ENCODE results near the gene TMEM236. TPM values are rescaled to one million over a fixed set of nuclear protein-coding genes. Genes with fewer than 3 reads are reported as not detected.

The TMEM236 gene
- total RNA-seq, 1 donor from 2014 or later, result 0.64 TPM

- no peak for DNase-seq (ENCODE audit: low read depth in 2 of 2)
Observed at GRCh38 chr10:17819836-17820235, 67.8 kb downstream of the TMEM236 start.

GRCh38 chr10:17820943-17821342 is 68.9 kb downstream of the TMEM236 start:
- no peak for DNase-seq (ENCODE audit: low read depth in 2 of 2)

GRCh38 chr10:17821893-17822292 is 69.9 kb downstream of the TMEM236 start:
- no peak for DNase-seq (ENCODE audit: low read depth in 2 of 2)

- DNase-seq (ENCODE audit: low read depth in 2 of 2), result no peak
Observed at GRCh38 chr10:17831341-17831740, 79.3 kb downstream of the TMEM236 start.

GRCh38 chr10:17831896-17832295 is 79.9 kb downstream of the TMEM236 start:
- no peak for DNase-seq (ENCODE audit: low read depth in 2 of 2)

GRCh38 chr10:17833656-17834055 is 81.7 kb downstream of the TMEM236 start:
- no peak for DNase-seq (ENCODE audit: low read depth in 2 of 2)

GRCh38 chr10:17835688-17836087 is 83.7 kb downstream of the TMEM236 start:
- peak in 1 of 2 donors; percentile 29 for DNase-seq (ENCODE audit: low read depth in 2 of 2)

- DNase-seq (ENCODE audit: low read depth in 2 of 2), result peak in 1 of 2 donors; percentile 85
Observed at GRCh38 chr10:17836942-17837341, 84.9 kb downstream of the TMEM236 start.

- DNase-seq (ENCODE audit: low read depth in 2 of 2), result peak in 1 of 2 donors; percentile 12
Observed at GRCh38 chr10:17838080-17838648, 86.2 kb downstream of the TMEM236 start.

- DNase-seq (ENCODE audit: low read depth in 2 of 2), result no peak
Observed at GRCh38 chr10:17841050-17841449, 89.0 kb downstream of the TMEM236 start.

GRCh38 chr10:17842641-17843040 is 90.6 kb downstream of the TMEM236 start:
- no peak for DNase-seq (ENCODE audit: low read depth in 2 of 2)

GRCh38 chr10:17847585-17848296 is 95.7 kb downstream of the TMEM236 start:
- peak in 1 of 2 donors; percentile 20 for DNase-seq (ENCODE audit: low read depth in 2 of 2)

GRCh38 chr10:17848646-17849045 is 96.6 kb downstream of the TMEM236 start:
- no peak for DNase-seq (ENCODE audit: low read depth in 2 of 2)

Other genes starting within 250 kb of the TMEM236 start
- 12.9 and 19.3 TPM in 2 replicates for gene HACD1, start 134.8 kb upstream of the TMEM236 start, total RNA-seq
- gene STAM, start 108.0 kb upstream of the TMEM236 start, total RNA-seq, result 7.7 and 9.6 TPM in 2 replicates
- gene MRC1, start 57.1 kb downstream of the TMEM236 start, total RNA-seq, result 232 and 250 TPM in 2 replicates
- gene SLC39A12, start 199.7 kb downstream of the TMEM236 start, total RNA-seq, result under 0.01 TPM in 1 of 2 replicates, not detected in the other